Type B pancreatic cell (in vitro differentiated cells): ENCODE data around the gene ACYP1. TPM values are rescaled to one million over a fixed set of nuclear protein-coding genes. Genes with fewer than 3 reads are reported as not detected.

Source experiments
- DNase-seq: peaks from one replicate; pipeline ENCODE4 v3.0.0; 2021; ENCODE audit warnings: mixed read lengths; ENCODE audit not compliant: unreplicated experiment; ENCODE audit errors: extremely low spot score
- H3K27ac Mint-ChIP-seq: 2 replicates; pipeline ENCODE4 v1.8.0; 2021; ENCODE audit warnings: mild to moderate bottlenecking, mixed read lengths
- H3K27me3 Mint-ChIP-seq: 2 replicates; pipeline ENCODE4 v1.8.0; 2021; ENCODE audit warnings: mixed read lengths
- H3K36me3 Mint-ChIP-seq: 2 replicates; pipeline ENCODE4 v1.8.0; 2021; ENCODE audit warnings: mixed read lengths
- H3K4me1 Mint-ChIP-seq: one replicate; pipeline ENCODE4 v1.8.0; 2021; ENCODE audit warnings: mixed read lengths; ENCODE audit not compliant: unreplicated experiment
- H3K4me3 Mint-ChIP-seq: 2 replicates; pipeline ENCODE4 v1.8.0; 2021; ENCODE audit warnings: mild to moderate bottlenecking, mixed read lengths
- H3K9me3 Mint-ChIP-seq: 2 replicates; pipeline ENCODE4 v1.8.0; 2021; ENCODE audit warnings: mixed read lengths
- total RNA-seq: library from RNA; stranded (reverse); gene quantifications from 2 replicates; pipeline ENCODE4 v1.2.1, GENCODE V29; 2021; ENCODE audit warnings: low replicate concordance
- TF ChIP-seq, protein P1 (sequence below): fragments of 200-600 bp; sonication (generic); conservative IDR thresholded peaks from 2 replicates; pipeline ENCODE4 v1.5.0; 2021; ENCODE audit warnings: antibody characterized with exemption, mild to moderate bottlenecking

ACYP1 gene
- total RNA-seq, 1 donor from 2014 or later, result 20.7 TPM

DNA sequence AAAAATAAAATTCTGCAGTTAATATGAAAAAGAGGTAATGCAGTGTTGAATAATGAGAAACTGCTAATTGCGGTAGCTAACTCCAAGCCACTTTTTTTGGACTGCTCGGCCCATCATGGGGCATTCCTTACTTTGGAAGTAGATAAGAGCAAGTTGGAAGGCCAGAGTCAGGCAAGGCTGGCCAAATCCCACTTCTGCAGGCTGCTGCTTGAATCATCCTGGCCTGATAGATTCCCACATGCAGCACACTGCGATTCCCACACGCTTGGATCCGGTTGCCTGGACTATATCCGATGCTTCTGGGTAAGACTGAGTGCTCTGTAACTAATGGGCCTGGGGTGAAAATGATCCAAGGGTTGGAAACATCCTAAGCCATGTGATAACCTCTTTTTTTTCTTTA is 50.5 kb downstream of the ACYP1 start:
- H3K27ac Mint-ChIP-seq, result no peak overlapping the region
- H3K9me3 Mint-ChIP-seq, result no peaks in the 10 kb centered on the region
- H3K36me3 Mint-ChIP-seq, result peaks cover 16% of the 10 kb centered on the region
- no peak overlapping the region for H3K4me3 Mint-ChIP-seq
- no peak for DNase-seq
- no peaks in the 10 kb centered on the region for H3K27me3 Mint-ChIP-seq
- peaks cover 1% of the 10 kb centered on the region for H3K4me1 Mint-ChIP-seq
- TF ChIP-seq, protein P1, sequence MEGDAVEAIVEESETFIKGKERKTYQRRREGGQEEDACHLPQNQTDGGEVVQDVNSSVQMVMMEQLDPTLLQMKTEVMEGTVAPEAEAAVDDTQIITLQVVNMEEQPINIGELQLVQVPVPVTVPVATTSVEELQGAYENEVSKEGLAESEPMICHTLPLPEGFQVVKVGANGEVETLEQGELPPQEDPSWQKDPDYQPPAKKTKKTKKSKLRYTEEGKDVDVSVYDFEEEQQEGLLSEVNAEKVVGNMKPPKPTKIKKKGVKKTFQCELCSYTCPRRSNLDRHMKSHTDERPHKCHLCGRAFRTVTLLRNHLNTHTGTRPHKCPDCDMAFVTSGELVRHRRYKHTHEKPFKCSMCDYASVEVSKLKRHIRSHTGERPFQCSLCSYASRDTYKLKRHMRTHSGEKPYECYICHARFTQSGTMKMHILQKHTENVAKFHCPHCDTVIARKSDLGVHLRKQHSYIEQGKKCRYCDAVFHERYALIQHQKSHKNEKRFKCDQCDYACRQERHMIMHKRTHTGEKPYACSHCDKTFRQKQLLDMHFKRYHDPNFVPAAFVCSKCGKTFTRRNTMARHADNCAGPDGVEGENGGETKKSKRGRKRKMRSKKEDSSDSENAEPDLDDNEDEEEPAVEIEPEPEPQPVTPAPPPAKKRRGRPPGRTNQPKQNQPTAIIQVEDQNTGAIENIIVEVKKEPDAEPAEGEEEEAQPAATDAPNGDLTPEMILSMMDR, result no peak

DNA sequence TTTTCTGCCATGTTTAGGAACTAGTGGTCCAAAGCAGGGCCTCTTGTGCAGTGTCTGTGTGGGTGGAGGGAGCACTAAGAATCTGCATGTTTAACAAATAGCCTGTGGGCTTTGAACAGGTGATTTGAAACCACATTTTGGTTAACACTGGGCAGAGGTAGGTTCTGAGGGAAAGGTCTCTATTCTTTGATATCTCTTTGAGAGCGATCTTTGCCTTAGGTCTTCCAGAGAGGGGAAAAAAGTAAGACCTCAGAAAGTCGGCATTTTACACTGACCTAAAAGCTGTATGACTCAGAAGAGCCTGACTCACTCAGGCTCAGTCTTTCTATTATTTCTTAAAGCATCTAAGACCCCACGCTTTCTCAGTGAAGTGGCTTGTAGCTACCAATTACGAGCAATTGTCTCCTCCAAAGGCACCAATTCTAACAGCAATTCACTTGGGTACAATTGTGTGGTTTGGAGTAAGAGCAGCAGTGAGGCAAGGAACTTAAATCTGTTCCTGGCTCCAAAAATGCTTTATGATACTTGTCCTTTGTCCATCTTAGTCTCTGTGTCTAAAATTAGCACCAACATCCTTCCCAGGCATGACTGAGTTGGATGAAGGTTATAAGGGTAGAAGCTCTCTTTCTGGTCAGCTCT is 52.3 kb downstream of the ACYP1 start:
- Mint-ChIP-seq H3K9me3 (no peaks in the 10 kb centered on the region), H3K4me1 (no peaks in the 10 kb centered on the region), H3K27me3 (no peaks in the 10 kb centered on the region), H3K4me3 (no peak overlapping the region), H3K27ac (no peak overlapping the region), H3K36me3 (peaks cover 30% of the 10 kb centered on the region)
- no peak for DNase-seq
- TF ChIP-seq, protein P1, result no peak

DNA sequence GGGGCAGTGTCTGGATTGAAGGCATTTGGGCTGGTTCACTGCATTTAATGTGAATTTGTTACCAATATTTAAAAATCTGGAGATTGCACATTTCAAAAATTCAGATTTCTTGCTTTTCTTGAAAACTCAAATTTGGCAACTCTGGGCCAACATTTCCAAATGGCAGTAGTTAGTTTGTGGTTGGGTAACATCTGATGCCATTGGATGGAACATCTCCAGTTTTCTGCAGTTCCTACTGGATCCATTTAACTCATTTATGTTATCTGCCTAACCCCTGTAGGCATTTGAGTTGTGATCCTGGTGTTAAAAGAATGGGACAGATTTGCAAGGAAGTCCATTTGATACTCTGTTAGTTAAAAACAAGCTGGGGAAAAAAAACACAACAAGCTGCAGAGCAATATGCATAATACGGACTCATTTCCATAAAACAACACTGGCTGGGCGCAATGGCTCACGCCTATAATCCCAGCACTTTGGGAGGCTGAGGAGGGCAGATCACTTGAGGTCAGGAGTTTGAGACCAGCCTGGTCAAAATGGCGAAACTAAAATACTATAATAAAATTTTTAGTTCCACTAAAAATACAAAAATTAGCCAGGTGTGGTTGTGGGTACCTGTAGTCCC is 53.2 kb downstream of the ACYP1 start:
- Mint-ChIP-seq H3K9me3 (no peaks in the 10 kb centered on the region), H3K27ac (no peak overlapping the region), H3K36me3 (peaks cover 31% of the 10 kb centered on the region), H3K4me3 (no peak overlapping the region), H3K27me3 (no peaks in the 10 kb centered on the region), H3K4me1 (peaks cover under 1% of the 10 kb centered on the region)
- TF ChIP-seq, protein P1, result no peak
- DNase-seq, result no peak

DNA sequence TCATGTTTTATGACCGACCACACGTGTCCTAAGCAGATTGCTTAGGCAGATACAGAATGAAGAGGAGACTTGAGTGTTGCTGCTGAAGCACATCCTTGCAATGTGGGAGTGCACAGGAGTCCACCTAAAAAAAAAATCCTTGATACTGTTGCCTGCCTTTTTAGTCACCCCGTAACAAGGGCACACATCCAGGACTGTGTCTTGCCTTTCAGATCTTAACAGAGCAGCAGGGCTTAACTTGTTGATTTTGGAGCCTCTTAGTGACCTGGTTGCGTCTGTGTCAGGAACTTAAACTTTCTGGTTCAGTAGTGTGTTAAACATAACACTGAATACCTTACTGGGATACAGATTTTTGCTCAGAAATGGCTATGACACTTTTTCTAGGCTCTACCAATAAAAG is 54.6 kb downstream of the ACYP1 start:
- TF ChIP-seq, protein P1, result no peak
- no peak overlapping the region for H3K4me3 Mint-ChIP-seq
- DNase-seq, result no peak
- no peaks in the 10 kb centered on the region for H3K9me3 Mint-ChIP-seq
- no peak overlapping the region for H3K27ac Mint-ChIP-seq
- peaks cover 6% of the 10 kb centered on the region for H3K4me1 Mint-ChIP-seq
- peaks cover 31% of the 10 kb centered on the region for H3K36me3 Mint-ChIP-seq
- H3K27me3 Mint-ChIP-seq, result no peaks in the 10 kb centered on the region

DNA sequence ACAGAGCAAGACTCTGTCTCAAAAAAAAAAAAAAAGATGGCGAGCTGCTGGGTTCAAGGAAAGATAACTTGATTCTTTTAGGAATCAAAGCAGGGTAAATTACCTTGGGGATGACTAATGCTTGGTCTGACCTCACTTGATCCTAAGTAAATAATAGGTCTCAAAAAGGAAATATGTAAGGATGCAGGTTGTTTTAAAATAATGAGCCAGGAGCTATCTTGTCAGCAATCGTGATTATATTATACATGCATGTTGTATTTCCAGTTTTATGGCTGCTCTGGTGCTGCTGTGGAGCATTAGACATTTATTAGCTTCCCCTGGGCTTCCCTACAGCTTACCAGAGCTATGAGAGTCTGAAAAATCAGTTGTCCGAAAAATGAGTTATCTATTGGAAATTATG is 58.5 kb downstream of the ACYP1 start:
- H3K27ac Mint-ChIP-seq, result no peak overlapping the region
- H3K36me3 Mint-ChIP-seq, result peaks cover 29% of the 10 kb centered on the region
- H3K27me3 Mint-ChIP-seq, result no peaks in the 10 kb centered on the region
- no peak for DNase-seq
- H3K9me3 Mint-ChIP-seq, result no peaks in the 10 kb centered on the region
- H3K4me1 Mint-ChIP-seq, result peaks cover 15% of the 10 kb centered on the region
- H3K4me3 Mint-ChIP-seq, result peak overlapping the region; percentile 64
- TF ChIP-seq, protein P1, result no peak
